NOMO-1 treated with dmso at 0.1 percent for 144 hours (cell line): ENCODE measurements around the gene TTC23.
"Not testable (repeated sequence)": the region's sequence is repeated elsewhere in the genome, so short reads cannot be mapped to it uniquely, and the experiment has no call there.

ENCODE experiments used
- DNase-seq: peaks from one replicate; lab custom pipeline; 2025; ENCODE audit not compliant: unreplicated experiment; lab: John Stamatoyannopoulos, UW

TTC23 gene

GRCh38 chr15:99122831-99123712 lies 126.3 kb downstream of the TTC23 start:
- DNase-seq, result no peak

DNA sequence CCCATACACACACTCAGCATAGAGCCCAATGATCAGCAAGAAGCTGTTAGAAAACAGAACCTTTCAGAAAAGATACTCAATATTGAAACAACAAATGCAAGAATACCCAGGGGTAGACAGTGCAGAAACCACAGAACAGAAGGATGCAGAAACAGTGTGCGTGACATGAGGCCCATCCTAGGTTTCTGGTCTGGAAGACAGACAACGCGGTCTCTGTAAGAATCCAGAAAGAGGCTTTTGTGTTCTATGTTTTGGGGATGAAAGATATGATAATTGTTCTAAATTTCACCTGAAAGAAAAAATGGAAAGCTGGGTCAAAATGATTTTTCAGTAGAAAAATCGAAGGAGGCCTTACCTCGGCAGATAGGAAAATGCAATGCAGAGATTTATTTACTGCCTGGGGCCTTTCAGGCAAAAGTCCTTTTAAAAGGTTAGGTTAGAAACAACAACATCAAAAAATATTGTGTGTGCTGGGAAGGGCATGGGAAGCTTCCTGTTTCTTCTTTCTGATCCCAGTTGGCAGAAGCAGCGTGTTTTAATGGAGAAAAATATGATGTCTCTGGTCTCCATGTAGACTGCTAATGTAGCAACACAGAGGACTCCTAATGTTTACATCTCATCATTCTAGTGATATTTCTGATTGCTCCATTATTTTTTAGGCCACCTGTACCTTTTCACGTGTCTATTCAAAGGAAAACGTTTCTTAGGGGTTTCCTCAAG lies 127.5 kb downstream of the TTC23 start:
- no peak for DNase-seq

DNA sequence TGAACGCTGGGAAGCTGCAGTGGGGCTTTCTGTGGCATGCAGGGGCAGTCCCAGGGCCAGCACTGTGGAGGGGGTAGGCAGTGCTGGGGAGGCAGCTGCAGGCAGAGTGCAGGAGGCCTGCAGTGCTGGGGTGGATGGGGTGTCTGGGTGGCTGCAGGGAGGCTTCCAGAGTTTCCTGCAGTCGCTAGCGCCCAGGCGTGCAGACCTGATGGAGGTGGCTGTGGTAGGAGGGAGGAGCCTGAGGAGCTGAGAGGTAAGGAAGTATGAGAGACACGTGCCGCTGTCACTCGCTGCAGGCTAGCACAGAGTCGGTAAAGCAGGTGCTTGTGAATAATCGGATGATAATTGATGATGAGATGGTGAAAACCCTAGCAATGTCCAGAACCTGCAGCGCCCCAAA lies 128.2 kb downstream of the TTC23 start:
- no peak for DNase-seq

DNA sequence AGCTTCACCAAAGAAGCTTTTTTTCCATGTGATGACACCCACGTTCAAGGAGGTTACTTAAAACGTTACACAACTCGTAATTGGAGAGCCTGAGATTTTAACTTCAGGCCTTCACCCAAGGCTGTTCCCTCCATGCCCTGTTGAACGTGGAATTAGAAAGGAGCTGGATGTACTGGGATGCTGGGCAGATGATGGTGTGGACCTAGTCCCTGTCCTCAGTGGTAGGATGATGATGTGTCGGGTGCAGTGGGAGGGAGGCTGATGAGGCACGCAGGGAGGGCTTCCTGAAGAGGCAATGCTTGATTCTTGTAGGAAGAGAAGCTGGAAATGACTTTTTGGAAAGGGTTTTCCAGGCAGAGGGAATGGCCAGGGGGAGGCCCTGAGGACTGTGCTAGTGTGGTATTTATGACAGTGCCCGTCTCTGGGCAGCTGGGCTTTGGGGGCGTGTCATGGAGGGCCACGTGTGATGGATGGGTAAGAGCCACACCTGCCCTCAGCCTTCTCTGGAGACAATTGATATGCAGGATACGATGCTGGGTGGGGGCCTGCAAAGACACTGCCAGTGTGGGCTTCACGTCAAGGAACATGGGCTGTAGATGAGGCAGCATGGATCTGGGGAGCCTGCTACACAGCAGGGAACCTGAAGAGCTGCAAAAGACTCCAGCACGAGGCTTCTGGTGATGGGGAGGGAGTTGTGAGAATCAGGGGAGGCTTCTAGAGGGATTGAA lies 129.2 kb downstream of the TTC23 start:
- no peak for DNase-seq

GRCh38 chr15:99118801-99119546 lies 130.4 kb downstream of the TTC23 start:
- no peak for DNase-seq

DNA sequence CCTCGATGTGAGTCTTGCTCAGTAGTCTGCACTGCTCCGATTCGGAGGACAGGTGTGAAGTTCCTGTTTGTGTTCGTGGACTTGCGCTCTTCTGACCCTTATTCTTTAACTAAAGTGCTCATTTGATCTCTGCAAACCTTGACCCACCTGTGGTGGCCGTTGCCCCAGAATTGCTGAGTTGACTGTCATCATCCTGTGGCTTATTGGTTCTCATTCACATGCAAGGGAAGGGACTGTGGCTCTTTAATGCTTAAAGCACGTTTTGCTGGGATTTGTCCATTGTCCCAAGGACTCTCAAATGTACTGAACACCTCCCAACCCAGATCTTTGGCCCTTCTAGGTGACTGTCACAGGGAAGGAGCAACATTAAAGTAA lies 131.1 kb downstream of the TTC23 start:
- DNase-seq, result no peak

DNA sequence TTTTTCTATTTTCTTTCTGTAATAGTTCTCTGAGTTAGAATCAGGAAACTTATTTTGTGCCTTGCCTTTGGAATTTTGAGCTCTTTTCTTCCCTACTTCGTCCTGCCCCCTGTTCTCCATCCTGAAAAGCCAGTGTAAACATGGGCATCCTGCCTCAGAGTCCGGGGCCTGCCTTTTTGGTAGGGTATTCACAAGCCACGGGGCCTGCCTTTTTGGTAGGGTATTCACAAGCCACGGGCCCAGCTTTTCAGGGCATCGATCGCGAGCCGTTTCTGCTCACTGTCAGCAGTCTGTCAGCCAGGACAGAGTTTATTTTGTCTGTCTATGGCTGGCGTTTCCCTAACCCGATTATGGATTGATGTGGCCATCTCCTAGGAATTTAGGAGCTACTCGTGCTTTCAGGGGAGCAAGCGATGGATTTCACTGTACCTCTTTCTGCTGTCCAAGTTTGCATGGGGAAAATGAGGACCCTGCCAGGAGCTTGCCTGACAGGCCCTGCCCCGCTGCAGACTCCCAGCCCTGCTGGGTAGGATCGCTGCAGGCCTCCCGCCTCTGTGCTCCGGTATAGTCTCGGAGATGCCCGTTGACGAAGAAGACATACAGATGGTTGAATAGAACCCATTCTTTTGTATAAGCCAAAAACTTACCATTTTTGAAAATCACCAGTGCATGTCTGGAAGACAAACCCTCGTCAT lies 131.7 kb downstream of the TTC23 start:
- no peak for DNase-seq

DNA sequence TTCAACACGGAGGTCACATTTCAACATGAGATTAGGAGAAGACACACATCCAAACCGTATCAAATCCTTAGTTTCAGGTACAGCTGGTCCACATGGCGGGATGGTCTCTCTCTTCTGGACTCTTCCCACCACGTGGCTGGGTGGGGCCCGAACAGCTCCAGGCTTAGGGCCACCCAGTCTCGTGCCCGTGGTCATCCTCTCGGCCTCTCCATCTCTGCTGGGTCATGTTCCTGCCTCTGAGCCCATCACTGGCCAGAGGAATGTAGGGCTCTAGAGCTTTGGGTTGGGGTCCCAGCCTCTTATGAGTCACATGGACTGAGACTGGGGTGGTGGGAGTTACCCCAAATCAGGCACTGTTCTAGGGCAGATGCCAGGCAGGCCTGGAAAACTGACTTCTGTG lies 132.3 kb downstream of the TTC23 start:
- no peak for DNase-seq

DNA sequence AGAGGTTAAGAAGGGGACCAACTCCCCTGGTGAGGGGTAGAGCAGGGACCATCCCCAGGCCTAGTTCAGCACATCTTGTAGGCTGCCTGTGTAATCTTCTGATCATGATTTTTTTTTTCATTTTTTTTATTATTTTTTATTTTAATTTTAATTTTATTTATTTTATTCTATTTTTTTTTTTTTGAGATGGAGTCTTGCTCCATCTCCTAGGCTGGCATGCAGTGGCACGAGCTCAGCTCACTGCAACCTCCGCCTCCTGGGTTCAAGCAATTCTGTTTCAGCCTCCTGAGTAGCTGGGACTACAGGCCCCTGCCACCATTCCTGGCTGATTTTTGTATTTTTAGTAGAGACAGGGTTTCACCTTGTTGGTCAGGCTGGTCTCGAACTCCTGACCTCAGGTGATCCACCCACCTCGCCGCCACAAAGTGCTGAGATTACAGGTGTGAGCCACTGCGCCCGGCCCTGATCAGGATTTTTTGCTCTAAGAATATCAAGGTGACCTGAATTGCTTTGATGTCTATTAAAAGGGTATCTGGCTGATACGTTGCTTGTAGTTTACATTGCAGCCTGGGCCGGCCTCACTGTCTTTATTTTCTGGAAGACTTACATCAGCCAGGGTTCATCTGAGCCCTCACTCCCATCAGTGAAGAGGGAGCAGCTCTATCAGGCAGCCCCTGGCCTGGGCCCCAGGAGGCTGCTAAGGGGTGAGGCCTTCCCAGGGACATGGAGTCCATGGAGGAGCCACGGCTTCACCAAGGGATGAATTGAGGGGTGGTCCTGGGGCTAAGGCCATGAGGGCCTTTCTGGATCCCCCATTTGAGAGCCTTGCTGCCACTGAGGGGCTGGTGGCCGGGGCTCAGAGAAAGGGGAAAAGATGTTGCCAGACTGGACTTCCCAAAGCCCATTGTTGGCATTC lies 133.8 kb downstream of the TTC23 start:
- DNase-seq, result no peak

DNA sequence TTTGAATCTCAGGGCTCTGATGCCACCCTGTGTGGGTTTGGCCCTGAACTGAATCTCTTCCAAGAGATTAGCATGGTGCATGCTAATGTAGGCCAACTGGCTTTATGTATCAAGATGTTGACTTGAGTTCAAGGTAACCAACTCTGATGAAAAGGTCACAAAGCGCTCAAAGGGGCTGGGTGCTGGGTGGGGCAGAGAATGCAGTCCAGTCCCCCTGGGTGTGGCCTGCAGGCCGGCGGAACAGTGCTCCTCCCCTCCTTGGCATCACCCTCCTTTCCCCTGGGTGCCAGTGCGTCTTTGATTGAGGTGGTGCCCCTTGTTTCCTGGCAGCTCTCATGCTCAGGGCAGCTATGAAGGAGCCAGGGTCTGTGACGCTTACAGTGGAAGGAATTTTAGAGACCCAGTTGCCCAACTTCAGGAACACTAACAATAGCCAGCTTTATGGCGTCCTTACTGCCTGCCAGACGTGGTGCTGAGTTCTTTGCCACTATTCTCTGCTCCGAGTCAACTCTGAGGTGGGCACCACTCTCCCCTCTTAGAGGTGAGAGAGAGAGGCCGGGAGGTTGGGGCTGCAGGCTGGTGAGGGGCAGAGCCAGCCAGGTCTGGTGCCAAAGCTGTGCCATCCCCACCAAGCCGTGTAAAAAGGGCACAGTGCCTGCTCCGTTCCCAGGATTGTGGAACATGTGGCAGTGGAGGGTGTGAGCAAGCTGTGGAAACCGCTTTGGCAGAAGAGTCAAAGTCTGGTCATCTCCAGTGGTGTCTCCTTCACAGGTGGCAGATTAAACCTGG lies 134.7 kb downstream of the TTC23 start:
- DNase-seq, result no peak

- DNase-seq, result no peak
Observed at GRCh38 chr15:99113547-99114271, 135.7 kb downstream of the TTC23 start.

GRCh38 chr15:99111641-99112040 lies 137.7 kb downstream of the TTC23 start:
- not testable (repeated sequence) for DNase-seq

GRCh38 chr15:99110581-99111320 lies 138.6 kb downstream of the TTC23 start:
- DNase-seq, result no peak

GRCh38 chr15:99110093-99110492 lies 139.3 kb downstream of the TTC23 start:
- DNase-seq, result no peak

DNA sequence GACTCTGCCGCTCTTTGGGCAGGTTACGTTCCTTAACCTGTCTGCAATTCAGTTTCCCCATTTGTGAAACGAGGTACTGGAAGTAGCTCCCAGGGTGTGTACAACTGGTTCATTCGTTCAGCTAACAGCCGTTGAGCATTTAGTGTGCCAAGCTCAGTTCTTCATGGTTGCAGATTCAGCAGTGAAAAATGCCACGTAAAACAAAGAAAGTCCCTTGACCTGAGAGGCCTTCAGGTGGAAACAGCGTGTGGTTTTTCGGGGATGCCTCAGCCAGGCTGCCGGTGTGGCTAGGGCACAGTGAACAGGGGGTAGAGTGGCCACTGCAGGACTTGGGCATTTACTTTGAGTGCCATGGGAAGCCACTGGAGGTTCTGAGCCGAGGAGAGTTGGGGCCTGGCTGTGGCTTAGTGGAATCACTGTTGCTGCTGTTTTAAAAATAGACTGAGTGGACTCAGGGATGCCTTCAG lies 139.8 kb downstream of the TTC23 start:
- DNase-seq, result no peak

GRCh38 chr15:99108993-99109392 lies 140.4 kb downstream of the TTC23 start:
- DNase-seq, result no peak
